Stimulated activated CD8-positive, alpha-beta memory T cell treated with anti-CD3 and anti-CD28 coated beads, Interleukin-12 subunit alpha, Interleukin-12 subunit beta, amount 100 ng/mL, for 1 hour (primary cell): ENCODE results near the gene ADGRG6.

Source experiments
- DNase-seq: peaks from one replicate; pipeline ENCODE4 v3.0.0-alpha.2; 2020; ENCODE audit warnings: low read depth

The ADGRG6 gene

DNA sequence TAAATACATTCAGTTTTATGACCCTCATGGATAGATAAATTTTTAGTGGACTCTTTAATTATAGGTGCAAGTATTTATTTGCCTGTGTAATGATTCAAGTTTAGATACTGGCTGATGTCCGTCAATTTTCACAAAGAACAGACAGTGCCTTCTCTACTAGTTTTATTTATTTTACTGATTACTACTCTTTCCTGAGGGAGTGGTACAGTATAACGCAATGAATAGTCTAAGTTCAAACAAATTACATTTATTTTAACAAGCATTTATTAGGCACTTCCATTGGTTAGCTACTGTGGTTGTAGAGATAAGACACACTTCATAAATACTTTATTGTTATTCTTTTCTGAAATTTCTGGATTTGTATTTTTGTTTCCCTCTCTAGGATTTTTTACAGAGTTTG lies 74.3 kb downstream of the ADGRG6 start:
- DNase-seq, result no peak

DNA sequence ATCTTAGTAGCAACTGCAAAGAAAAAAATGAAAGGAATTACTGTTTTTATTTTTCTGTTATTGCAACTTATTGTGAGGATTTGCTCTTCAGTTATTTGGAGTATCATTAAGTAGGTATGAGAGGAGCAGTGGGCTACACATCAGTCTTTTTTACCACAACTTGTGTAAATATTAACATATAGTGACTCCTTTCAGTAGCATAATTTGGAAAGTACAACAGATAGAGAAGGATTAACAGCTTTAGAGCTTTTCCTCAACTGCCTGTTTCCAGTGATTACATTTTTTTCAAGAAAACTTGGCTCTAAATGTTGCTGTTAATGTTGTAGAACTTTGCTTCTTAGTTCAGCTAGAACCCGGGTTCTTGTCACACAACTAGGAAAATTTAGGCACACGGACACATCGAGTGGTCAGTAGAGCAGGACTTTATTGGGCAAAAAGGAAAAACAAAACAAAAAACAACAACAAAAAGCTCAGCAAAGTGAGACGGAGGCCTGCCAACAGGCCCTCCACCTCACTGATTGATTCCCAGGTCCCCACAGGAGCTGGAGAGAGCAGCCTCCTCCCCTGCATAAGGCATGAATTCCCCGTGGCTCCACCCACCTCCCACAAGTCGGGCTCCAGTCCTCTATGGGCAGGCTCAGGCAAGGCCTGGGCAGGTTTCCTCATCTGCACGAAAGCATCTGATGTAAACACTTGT lies 75.1 kb downstream of the ADGRG6 start:
- no peak for DNase-seq

DNA sequence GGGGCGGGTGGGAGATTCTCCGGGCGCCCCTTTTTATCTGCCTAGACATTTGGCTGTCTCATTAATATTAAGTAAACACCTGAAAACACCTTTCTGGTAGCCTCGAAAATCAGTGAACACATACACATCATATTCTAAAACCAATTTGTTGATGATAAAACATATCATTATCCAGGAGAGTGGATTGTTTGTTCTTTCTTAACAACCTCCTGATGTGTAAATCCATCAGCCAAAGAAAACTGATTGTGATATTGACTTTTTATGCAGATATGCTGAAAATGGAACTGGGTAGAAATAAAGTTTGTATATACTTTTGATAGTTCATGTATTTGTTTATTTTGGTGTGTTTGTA lies 75.7 kb downstream of the ADGRG6 start:
- no peak for DNase-seq

DNA sequence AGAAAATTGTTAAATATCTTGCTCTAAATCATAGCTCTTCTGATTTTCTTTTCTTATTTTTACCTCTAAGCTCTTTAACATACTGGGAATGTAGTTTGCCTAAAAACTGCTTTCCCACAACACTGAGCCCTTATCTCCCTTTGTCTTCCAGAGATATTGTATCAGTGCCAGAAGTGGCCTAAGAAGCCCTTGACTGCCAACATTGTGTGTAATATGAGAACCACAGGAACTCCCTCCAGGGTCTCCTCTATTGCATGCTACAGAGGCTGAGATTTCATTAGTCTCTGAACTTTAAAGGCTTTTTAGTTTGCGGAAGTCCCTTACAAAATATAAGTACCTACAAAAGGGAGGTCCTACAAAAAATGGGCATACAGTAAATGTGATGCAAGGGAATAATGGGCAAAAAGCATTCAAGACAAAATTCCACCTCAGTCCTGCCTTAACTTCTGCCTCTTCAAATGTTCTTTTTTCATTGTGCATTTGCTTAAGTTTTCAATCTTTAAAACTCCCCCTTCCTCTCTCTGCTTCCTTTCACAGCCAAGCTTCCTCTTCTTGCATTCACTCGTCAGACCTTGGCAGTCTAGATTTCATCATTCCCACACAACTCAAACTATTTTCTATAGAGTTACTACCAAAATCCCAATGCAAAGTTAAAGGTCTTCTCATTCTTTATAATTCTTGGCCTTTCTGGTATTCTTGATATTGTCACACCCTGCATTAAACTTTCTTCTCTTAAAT lies 76.5 kb downstream of the ADGRG6 start:
- no peak for DNase-seq

DNA sequence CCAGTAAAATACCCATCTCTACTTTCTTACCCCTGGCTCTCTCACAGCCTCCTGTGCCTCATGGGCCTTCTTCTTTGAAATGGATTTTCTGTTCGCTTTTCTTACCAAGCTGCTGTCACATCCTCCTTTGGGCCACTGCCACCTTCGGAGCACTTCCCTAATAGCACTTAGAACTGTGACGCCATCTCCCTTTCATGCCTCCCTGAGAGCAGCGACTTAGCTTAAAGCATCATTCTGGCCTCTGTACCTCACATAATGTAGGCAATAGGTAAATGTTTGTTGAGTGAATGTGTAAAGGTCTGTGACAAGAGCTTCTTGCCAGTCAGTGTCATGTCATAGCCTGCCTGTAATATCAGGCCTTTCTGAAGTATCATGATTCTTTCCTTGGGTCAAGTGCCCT lies 78.8 kb downstream of the ADGRG6 start:
- no peak for DNase-seq

DNA sequence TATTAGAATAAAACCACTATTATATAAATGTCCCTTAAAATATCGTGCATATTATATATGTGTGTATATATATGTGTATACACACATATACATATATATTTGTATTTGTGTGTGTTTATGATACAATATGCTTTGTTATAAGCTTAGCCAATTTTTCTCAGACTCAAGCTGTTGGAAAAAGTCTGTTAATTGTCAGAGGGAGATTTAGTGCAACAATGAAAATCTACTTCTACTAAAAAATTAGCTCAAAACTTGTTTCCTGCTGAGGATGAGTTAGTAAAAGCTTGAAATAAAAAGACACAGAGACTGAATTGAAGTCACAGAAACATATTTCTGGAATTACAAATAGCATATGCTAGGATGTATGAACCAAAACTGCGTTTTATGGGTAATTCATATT lies 79.4 kb downstream of the ADGRG6 start:
- DNase-seq, result no peak

DNA sequence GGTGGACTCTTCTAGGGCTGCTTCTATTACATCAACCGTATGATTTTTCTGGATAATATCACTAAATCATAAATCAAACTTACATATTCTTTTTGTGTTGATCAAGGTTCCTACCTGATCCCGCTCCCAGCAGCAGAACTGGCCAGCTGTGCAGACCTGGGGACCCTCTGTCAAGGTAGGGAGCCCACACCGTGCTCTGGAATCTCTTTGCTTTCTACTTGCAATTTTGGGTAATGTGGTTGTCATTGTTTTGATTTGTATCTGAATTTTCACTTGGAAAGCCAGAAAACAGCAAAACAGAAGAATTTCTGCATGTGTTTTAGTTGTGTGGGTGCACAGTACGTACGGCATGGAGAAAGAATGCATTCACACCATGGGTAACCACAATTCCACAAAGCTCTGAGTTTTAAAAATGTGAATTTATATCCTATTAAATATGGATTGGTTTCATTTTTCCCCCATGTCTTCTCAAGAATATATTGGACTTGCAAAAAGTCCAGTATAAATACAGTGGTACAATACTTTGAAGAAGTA lies 80.1 kb downstream of the ADGRG6 start:
- no peak for DNase-seq

DNA sequence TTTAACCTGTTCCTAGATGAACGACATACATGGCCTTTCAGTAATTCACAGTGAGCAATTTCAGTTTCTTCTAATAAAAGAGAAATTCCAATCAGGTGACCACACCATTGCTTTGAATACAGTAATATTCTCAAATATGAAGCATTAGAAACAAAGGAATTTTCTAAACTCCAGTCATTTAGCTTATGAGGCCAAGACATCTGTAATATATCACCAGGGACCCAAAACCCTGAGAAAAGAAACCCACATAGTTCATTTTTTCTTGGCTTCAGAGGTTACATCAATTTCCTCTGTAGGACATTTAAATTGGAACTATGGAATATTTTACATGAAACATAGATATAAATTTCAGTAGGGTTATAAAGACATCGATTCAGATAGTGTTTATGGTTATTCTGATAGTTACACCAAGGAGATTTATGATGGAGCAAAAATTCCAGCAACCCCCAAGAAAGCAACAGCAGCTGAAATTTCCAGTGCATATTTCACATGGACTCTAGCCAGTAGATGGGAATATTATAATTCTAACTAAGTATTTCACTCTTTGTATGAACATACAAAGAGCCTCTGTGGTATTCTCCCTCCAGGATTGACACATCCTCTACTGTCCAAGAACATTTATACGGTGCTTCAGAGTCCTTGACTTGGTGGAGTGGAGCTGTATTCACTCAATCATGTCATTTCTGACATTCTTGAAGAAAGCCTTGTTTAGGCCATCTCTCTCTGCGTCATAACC lies 82.9 kb downstream of the ADGRG6 start:
- no peak for DNase-seq

DNA sequence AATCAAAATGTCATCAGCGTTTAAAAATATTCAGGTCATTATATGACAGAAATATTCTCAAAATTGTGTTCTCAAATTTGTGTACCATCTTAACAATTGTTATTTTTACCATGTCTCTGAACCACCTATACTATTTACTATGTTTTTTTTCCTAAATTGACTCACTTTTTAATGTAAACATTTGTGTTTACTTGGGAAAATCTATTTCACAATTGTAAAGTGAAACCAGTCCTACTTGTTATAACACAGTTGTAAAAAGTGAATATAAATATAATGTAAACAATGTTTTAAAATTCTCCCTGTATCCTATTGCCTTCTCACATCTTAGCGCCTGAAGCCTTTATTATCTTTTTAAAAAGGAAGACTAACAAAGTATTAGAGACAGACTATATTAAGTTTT lies 83.5 kb downstream of the ADGRG6 start:
- DNase-seq, result no peak

DNA sequence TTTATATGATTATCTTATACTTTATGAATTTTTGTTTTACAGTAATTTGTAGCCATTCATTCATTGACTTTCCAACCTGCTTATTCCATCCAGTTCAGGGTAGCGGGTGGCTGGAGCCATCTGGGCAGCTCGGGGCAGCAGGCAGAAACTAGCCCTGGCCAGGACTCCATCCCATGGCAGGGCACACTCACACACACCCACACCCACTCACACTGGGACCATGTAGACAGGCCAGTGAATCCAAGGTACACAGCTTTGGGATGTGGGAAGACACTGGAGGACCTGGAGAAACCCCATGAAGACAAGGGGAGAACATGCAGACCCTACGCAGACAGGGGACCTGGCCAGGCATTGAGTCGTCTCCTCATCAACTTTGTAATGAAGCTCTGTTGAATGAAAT lies 84.8 kb downstream of the ADGRG6 start:
- no peak for DNase-seq

DNA sequence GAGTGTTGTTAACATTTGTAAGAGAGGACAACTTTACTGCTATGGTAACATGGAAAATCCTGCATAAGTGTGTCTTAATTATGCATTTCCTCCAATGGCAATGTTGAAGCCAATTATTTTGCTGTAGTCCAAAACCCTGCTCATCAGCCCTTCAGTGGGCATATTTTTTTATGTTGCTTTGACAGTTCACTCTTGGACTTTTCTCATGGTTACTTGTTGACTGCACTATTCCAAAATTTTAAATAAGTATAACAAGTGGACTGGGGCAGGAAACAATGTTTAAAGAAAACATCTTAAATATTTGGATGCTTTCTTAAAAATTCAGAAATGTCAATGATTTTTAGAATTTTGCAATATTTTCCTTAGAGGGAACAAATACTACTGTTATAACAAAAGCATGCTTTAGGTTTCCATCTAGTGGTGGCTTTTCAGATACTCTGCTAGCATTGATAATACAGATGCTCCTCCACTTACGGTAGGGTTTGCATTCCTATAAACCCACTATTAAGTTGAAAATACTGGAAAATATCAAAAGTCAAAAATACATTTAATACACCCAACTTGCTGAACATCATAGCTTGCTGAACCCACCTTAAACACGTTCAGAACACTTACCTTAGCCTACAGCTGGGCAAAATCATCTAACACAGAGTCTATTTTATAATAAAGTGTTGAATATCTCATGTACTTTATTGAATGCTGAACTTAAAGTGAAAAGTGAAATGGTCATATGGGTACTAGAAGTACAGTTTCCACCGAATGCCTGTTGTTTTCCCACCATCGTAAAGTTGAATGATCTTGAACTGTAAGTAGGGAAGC lies 86.4 kb downstream of the ADGRG6 start:
- DNase-seq, result no peak

DNA sequence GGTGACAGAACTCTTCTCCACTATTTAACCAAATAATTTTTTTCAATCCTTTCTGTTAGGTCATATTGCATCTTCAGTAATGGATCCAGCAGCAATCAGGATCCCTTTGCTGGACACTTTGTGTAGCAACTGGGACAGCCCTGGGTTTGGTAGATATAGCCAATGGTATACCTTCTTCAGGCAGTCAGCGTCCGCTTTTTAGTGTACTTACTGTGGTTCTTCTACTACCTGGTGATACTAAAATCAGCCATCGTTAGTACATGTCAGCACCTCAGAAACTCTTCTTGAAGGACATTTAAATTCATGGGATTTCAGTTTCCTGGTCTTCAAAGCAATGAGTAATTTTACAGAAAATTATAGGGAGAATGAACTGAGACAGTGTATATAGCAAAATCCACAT lies 93.5 kb downstream of the ADGRG6 start:
- no peak for DNase-seq

DNA sequence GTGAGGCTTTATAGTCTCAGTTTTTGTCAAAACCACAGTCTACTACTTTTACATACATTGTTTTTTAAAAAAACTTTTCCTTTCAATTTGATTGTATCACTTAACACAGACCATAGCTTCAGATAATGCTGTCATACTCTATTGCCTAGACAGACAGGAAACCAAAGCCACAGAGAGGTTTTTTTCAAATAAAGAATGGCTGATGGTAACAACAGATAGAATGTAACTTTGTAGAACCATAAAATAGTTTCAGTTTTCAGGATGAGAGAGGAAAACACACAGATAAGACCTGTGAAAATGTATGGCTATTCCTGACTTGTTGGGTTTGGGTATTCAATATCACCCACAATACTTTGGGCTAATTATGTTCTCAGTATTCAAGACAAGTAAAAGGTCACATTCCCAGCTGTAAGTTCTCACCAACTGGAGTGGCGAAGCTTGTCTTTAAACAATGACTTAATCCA lies 94.0 kb downstream of the ADGRG6 start:
- no peak for DNase-seq

DNA sequence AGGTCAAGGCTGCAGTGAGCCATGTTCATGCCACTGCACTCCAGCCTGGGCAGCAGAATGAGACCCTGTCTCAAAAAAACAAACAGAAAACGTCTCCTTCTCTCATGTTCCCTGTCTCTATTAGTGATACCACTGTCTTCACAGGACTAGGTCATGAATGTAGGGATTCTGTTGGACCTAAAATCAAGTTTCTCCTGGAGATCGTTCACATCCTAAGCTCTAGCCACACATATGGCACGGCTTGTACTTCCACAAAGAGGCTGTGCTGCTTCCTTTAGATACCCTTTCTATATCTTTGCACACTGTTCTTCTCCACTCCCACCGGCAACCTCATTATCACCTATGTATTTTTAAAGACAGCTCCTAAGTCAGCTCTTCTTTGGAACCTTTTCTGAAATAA lies 96.5 kb downstream of the ADGRG6 start:
- DNase-seq, result no peak

DNA sequence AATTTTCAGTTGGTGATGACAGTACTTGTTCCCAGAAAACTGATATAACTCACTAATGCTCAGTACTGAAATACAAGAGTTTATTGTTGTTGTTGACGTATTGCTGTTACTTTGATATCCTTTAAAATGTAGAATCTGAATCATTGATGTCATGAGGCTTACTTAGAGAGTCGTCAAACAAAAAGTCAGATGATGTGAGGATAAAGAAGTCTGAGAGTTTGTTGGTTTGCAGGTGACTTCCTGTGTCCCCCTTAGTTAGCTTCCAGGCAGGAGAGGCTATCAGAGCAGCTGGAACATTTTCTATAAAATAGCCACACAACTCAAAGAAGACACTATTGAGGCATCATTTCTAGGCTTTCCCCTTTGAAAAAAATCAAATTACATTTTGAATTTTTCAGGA lies 97.9 kb downstream of the ADGRG6 start:
- DNase-seq, result no peak

DNA sequence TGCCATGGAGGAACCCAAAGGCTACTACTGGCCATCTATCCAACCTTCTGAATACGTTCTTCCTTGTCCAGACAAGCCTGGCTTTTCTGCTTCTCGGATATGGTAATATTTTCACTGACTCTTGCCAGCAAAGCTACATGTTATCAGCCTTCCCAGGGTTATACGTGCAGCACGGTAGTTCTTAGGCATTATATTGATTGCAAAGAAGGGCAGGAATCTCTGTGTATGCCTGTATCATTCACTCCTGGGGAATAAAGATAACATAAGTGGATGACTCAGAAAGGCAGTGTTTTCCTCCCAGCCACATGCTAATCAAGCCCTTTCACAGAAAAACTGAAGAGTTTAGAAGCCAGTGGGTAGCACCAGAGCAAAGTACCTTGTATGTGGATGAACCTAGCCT lies 98.7 kb downstream of the ADGRG6 start:
- DNase-seq, result no peak

DNA sequence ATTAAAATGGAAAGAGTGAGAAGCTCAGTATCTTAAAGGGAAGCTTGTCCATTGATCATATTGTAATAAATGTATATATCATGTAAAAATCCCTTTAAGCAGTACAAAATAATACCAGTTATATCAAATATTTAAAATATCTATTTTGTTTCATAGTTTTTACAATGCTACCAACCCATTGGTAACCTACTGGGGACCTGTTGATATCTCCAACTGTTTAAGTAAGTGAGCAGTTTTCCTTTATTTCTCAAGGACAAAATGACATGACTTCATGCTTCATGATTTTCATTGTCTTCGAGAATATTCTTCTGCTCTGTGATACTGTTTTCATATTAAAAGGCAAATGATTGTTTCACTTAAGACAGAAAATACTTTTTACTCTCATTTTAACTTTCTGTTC lies 100.0 kb downstream of the ADGRG6 start:
- no peak for DNase-seq

DNA sequence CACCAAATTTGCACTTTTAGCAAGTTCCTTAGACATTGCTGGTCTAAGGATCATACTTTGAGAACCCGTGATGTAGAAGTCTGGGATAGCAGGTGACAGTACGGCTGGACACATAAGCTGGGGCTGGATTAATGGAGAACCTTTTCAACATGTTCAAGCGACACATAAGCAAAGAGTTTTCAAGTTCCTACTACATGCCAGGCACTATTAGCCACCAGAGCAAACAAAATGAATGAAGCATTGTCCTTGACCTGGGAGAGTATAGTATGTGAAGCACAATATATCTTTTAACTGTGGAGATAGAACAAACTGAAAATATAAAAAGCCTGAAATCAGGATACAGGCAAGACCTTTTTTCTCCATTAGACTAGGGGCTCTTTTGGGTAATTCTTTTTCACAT lies 102.9 kb downstream of the ADGRG6 start:
- DNase-seq, result no peak

DNA sequence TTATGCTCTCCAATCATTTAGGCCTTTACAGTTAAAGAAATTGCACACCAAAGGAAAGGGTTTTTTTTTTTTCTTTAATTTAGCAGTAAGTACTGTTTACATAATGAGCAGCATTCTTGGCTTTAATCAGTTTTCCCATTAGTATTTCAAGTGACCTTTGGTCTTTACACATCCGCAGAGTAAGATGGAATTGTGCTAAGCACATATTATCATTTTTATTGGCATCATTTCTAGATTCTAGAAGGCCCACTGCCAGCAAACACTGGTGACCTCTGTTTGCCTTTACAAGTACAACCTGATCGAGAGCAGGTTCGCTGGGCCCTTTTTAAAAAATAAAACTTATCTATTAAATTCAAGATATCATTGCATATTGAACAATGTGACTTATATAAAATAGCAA lies 104.3 kb downstream of the ADGRG6 start:
- DNase-seq, result no peak

DNA sequence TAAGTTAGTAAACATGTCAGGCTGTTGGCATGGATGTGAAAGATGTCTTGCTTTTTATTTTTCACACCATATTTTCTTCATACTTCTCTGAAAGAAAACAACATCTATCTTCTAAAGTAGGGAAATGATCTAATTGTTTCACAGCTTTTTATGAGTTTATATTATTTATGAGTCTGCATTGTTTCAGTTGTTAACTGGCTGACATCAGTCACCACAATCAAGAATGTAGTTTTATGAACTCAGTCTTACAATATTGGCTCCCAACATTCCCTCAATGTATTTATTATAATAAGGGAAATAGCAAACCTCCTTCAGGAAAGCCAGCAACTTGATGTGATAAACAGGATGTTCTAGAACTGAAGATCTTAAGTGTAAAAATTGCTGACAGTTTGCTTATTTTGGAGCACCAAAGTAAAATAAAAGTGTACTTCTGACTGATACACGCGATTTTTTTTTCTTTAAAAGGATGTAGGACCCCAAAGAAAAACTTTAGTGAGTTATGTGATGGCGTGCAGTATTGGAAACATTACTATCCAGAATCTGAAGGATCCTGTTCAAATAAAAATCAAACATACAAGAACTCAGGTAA lies 106.0 kb downstream of the ADGRG6 start:
- no peak for DNase-seq

DNA sequence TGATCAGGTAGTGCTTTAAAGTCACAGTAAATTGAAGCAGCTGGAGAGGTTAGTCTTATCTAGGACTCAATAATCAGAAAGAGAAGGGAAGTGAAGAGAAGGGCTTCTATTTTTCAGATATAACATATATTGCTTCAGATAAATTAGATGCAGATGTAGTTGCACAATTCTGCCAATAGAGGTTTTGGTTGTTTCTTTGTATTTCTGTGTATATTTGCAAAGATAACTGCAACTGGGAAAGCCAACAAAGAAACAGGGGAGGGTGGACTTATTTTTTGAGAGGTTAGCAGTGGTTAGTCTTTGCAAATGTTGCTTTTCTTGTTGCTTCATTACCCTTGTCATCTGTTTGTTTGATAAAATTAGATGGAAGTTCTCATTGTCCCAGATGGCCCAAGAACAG lies 106.6 kb downstream of the ADGRG6 start:
- DNase-seq, result no peak

DNA sequence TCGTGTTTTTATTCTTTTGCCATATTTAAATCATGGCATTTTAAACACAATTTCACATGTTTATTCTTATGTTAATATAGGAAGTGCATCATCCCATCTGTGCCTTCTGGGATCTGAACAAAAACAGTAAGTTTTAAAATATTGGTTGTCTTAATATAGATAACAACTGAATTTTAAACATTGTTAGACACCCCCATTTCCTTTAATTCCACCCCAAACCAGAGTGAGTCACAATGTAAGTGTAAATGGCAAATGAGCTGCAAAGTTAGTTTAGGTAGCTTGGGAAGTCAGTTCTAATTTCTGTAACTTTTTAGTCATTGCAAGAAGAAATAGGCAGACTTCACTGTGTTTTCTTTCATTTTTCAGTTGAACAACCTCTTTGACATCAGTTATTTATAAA lies 108.0 kb downstream of the ADGRG6 start:
- DNase-seq, result no peak
